HG03159 (cell line): ENCODE data around the gene CCP110.

Source experiments
- ATAC-seq: cut with Tn5 transposase; IDR thresholded peaks from one replicate; pipeline ENCODE4 v1.9.1; 2021; ENCODE audit warnings: mild to moderate bottlenecking, moderate library complexity; ENCODE audit not compliant: unreplicated experiment

CCP110 gene

GRCh38 chr16:19595043-19595767, 71.5 kb downstream of the CCP110 start:
- ATAC-seq, result no peak

DNA sequence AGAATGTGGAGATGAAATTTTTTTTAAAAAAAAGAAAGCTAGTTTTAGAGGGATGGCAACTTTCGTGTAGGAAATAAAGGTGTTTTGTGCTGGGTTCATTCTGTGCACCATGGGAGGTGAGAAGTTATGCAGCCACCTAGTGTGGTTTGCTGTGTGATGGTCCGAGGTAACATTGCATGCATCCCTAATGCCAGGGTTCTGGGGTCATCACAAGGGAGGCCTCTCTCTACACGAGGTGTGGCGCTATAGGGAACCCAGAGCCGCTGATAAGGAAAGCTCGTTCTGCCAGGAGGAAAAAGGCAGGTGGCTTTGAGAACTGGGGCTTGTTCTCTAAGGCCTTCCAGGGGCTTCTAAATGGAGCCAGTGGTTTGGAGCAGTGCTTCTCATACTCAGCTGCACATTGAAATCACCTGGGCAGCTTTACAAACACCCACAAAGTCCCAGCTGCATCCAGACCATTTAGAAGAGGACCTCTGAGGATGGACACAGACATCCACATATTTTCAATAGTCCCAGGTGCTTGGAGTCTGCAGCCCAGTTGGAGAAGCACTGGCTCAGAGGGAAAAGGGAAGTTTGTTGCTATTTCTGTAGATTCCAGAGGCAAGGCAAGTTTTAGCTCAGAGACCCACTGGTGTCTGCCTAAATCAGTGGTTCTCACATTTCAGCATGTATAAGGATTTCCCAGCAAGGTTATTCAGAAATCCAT, 75.2 kb downstream of the CCP110 start:
- no peak for ATAC-seq

DNA sequence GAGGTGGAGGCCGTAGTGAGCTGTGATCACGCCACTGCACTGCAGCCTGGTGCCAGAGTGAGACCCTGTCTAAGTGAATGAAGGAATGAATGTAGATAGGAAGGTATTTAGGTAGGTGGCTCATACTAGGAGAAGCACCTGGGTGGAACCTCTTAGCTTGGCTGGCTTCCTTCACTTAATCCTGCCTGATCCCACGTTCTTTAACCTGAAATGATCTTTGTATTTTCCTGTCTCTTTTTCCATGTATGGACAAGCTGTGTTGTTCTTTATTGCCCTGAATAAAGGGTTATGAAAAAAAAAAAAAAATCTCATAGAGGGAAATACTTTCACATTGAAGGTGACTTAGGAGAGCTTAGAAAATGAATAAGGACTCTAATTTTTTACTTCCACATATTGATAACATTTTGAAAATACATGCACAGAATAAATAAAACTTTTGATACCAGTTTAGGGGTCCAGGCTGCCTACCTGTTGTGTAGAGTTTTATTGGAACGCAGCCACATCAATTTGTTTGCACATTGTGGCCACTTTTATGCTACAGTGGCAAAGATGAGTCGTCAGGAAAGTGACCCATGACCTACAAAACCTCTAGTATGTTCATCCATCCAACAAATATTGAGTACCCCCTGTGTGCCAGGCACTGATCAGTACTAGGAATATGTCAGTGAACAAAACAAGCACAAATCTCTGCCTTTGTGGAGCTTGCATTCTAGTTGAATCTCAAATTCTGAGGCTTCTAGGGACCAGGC, 76.4 kb downstream of the CCP110 start:
- no peak for ATAC-seq

DNA sequence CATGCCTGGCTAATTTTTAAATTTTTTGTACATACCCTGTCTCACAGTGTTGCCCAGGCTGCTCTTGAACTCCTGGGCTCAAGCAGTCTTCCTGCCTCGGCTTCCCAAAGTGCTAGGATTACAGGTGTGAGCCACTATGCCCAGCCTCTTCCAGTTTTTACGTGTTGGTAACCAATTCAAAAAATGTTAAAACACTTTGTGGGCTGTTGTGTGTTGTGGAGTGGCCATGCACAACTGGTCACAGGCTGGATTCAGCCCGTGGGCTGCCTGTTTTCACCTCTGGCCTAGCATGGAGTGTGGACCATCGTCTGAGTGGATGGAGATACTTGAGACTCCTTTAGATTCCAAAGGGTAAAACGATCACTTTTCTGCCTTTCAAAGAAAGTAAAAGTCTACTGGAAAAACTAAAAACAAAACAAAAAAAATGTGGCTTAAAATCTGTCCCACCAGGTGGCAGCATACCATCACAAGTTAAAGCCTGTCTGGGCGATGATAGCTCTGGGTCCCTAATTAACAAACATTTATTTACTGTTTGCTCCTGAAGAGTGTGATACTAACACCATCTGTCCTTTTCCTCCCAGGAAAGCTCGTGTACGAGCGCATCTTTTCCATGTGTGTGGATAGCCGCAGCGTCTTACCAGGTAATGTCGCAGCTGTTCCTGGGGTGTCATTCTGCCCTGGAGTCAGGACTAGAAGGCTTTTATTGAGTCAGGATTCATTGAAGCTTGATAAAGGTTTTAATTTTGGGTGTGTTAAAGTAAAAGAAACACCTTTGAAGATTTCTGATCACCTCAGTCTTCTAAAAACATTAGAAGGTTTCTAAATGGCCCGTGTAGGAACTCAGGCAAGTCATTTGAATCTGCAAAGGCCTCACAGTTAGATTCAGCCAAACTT, 77.6 kb downstream of the CCP110 start:
- ATAC-seq, result no peak
